GM12878 (cell line): ENCODE results near the gene RHOG. TPM values are rescaled to one million over a fixed set of nuclear protein-coding genes. Genes with fewer than 3 reads are reported as not detected.
A peak's percentile ranks its signal among the peaks of the same experiment; 100 is the strongest.

Experiments
- ATAC-seq: fragments of 200-7000 bp; cut with Tn5 transposase; 3 replicates; pipeline ENCODE4 v1.9.1; 2020; ENCODE audit warnings: mild to moderate bottlenecking, moderate library complexity
- BruUV-seq: library from RNA; stranded (reverse); fragments of 400-500 nt; replicated peaks from 2 replicates; lab custom pipeline; 2021; lab: Mats Ljungman, UMichigan
- CTCF ChIA-PET: fragments of 300-600 bp; sonication (Branson Sonifier 250); formaldehyde crosslinking; extraction: SDS; loops from one replicate; lab custom pipeline; 2021; ENCODE audit warnings: inconsistent platforms; lab: Yijun Ruan, JAX
- POLR2A ChIA-PET: fragments of 350-600 bp; formaldehyde crosslinking; extraction: SDS; loops from one replicate; lab custom pipeline; 2021; ENCODE audit warnings: inconsistent platforms; lab: Charles Lee
- RAD21 ChIA-PET: fragments of 300-600 bp; sonication (Branson Sonifier 250); formaldehyde crosslinking; loops from one replicate; lab custom pipeline; 2023; ENCODE audit warnings: antibody characterized with exemption; ENCODE audit not compliant: unreplicated experiment; lab: Charles Lee
- SMC1A ChIA-PET: fragments of 300-600 bp; sonication (Branson Sonifier 250); formaldehyde crosslinking; loops from one replicate; lab custom pipeline; 2023; ENCODE audit not compliant: unreplicated experiment, uncharacterized antibody; lab: Charles Lee
- DNase-seq: peaks from one replicate; pipeline ENCODE4 v3.0.0-alpha.2; 2011; ENCODE audit warnings: low read depth, low spot score
- FAIRE-seq: peaks from 3 replicates; lab custom pipeline; 2011; peaks lifted over from hg19 to GRCh38; lab: Jason Lieb, UNC
- H2AFZ ChIP-seq: 2 replicates; pipeline ENCODE4 v1.6.0; 2011; ENCODE audit warnings: low read depth, low read length, control low read depth; ENCODE audit not compliant: control insufficient read depth
- H3K27ac ChIP-seq: 2 replicates; pipeline ENCODE4 v1.5.1; 2011; ENCODE audit warnings: control low read depth; ENCODE audit not compliant: control insufficient read depth, insufficient read depth
- H3K27me3 ChIP-seq, 2 experiments: replicated peaks in 1 of 2; 2 replicates each; pipeline versions ENCODE4 v1.6.0 to v1.6.1; 2011; ENCODE audit warnings: low read length in 1 of 2; ENCODE audit not compliant: control insufficient read depth in 2 of 2, insufficient read depth in 2 of 2
- H3K36me3 ChIP-seq, 2 experiments: 2 replicates each; pipeline ENCODE4 v1.5.1; 2011; ENCODE audit warnings: low read length in 1 of 2; ENCODE audit not compliant: control insufficient read depth in 2 of 2, insufficient read depth in 2 of 2
- H3K4me1 ChIP-seq: 2 replicates; pipeline ENCODE4 v1.6.1; 2011; ENCODE audit warnings: mild to moderate bottlenecking, low read length, moderate library complexity, mixed read lengths; ENCODE audit not compliant: control insufficient read depth, insufficient read depth
- H3K4me2 ChIP-seq: 2 replicates; pipeline ENCODE4 v1.6.0; 2011; ENCODE audit warnings: control low read depth; ENCODE audit not compliant: control insufficient read depth, insufficient read depth
- H3K4me3 ChIP-seq: fragments of 200-600 bp; sonication (generic); 2 replicates; pipeline ENCODE4 v1.5.1; 2016
- H3K79me2 ChIP-seq: 2 replicates; pipeline ENCODE4 v1.6.0; 2011; ENCODE audit warnings: low read length; ENCODE audit not compliant: control insufficient read depth, insufficient read depth
- H3K9ac ChIP-seq: 2 replicates; pipeline ENCODE4 v1.8.0; 2011; ENCODE audit warnings: low read length, control low read depth, mixed read lengths; ENCODE audit not compliant: control insufficient read depth, insufficient read depth
- H3K9me3 ChIP-seq: replicated peaks from 3 replicates; pipeline ENCODE4 v1.5.1; 2011; ENCODE audit warnings: mild to moderate bottlenecking, low read length; ENCODE audit not compliant: control insufficient read depth, insufficient read depth
- H4K20me1 ChIP-seq: 2 replicates; pipeline ENCODE4 v1.6.0; 2011; ENCODE audit not compliant: control insufficient read depth, insufficient read depth
- BCLAF1 ChIP-seq: fragments of 450-650 bp; IDR thresholded peaks from 2 replicates; pipeline ENCODE4 v1.6.1; 2017; ENCODE audit warnings: antibody characterized with exemption, mild to moderate bottlenecking, moderate library complexity
- CBFB ChIP-seq: IDR thresholded peaks from 2 replicates; pipeline ENCODE4 v1.6.1; 2016; ENCODE audit warnings: antibody characterized with exemption, low read depth
- ETV6 ChIP-seq, 2 experiments: fragments of 450-650 bp in 1 of 2; IDR thresholded peaks in 1 of 2; conservative IDR thresholded peaks in 1 of 2; 2 replicates each; pipeline ENCODE4 v1.6.1; 2014; ENCODE audit warnings: antibody characterized with exemption in 1 of 2, borderline replicate concordance in 1 of 2, low read depth in 1 of 2, mild to moderate bottlenecking in 1 of 2, moderate library complexity in 1 of 2
- GATAD2B ChIP-seq: fragments of 450-650 bp; conservative IDR thresholded peaks from 2 replicates; pipeline ENCODE4 v1.6.1; 2017; ENCODE audit warnings: low read depth, mild to moderate bottlenecking, moderate library complexity
- JUNB ChIP-seq: IDR thresholded peaks from 2 replicates; pipeline ENCODE4 v1.6.1; 2016; ENCODE audit warnings: antibody characterized with exemption, mild to moderate bottlenecking
- MYC ChIP-seq: IDR thresholded peaks from 2 replicates; pipeline ENCODE4 v1.6.1; 2011; ENCODE audit warnings: mild to moderate bottlenecking, low read length, moderate library complexity, inconsistent platforms; ENCODE audit not compliant: insufficient read depth, insufficient replicate concordance, insufficient read length, severe bottlenecking
- POLR2AphosphoS2 ChIP-seq: IDR thresholded peaks from 2 replicates; pipeline ENCODE4 v1.6.1; 2011; ENCODE audit warnings: low read depth, mild to moderate bottlenecking, low read length, improper control_type of control experiment, moderate library complexity
- RAD51 ChIP-seq: fragments of 450-650 bp; IDR thresholded peaks from 2 replicates; pipeline ENCODE4 v1.6.1; 2016; ENCODE audit warnings: moderate library complexity, mild to moderate bottlenecking, inconsistent platforms
- SMARCA5 ChIP-seq: fragments of 450-650 bp; IDR thresholded peaks from 2 replicates; pipeline ENCODE4 v1.6.1; 2017; ENCODE audit warnings: mild to moderate bottlenecking
- STAT3 ChIP-seq: IDR thresholded peaks from 2 replicates; pipeline ENCODE4 v1.6.1; 2011; ENCODE audit warnings: low read depth, low read length, improper control_type of control experiment
- ZBED1 ChIP-seq: IDR thresholded peaks from 2 replicates; pipeline ENCODE4 v1.6.1; 2016; ENCODE audit warnings: borderline replicate concordance
- WGBS: methylation state at CpG from one replicate; pipeline ENCODE4 v1.1.6; 2016; ENCODE audit warnings: low lambda C conversion rate; ENCODE audit not compliant: insufficient replicate concordance, insufficient coverage; ENCODE audit errors: missing lambda C conversion rate; 5-methylcytosine and 5-hydroxymethylcytosine counted together
- in situ Hi-C: fragments of 300-500 bp; cut with MboI; formaldehyde crosslinking; loops from 9 replicates; pipeline ENCODE4 v1.14.3; 2018; ENCODE audit warnings: mixed read lengths
- intact Hi-C: fragments of 100-400 bp; cut with micrococcal nuclease; formaldehyde crosslinking; loops from one replicate; pipeline ENCODE4 v1.14.2; 2022; ENCODE audit not compliant: unreplicated experiment
- polyA plus RNA-seq, 11 experiments: library from polyadenylated mRNA; depleted of rRNA in 4 of 11; unstranded in 6 of 11; stranded (reverse) in 5 of 11; fragments of >200 nt; fragmentation: Nextera tagmentation in 4 of 11; fragmentation: Illumina TruSeq in 1 of 11; extraction: Ambion mirVana in 4 of 11; extraction: Trizol in 1 of 11; gene quantifications; 1 replicate in 1 of 11; 2 replicates in 10 of 11; pipeline versions ENCODE4 v1.2.1 to v1.2.3, GENCODE V29; 2011 to 2016; ENCODE audit warnings: inconsistent platforms in 2 of 11, missing spikeins in 2 of 11, low read depth in 1 of 11
- total RNA-seq, 4 experiments: library from RNA; depleted of rRNA in 3 of 4; stranded (reverse); fragments of >200 nt in 3 of 4; fragmentation: Illumina TruSeq in 1 of 4; extraction: Trizol in 1 of 4; gene quantifications; 2 replicates each; pipeline versions ENCODE4 v1.2.1 to v1.2.3, GENCODE V29; 2013 to 2021
- TF ChIP-seq, protein P1 (sequence below): IDR thresholded peaks from 2 replicates; pipeline ENCODE4 v1.6.1; 2011; ENCODE audit warnings: low read depth, mild to moderate bottlenecking, low read length, moderate library complexity, borderline replicate concordance; ENCODE audit errors: extremely low read depth

Gene RHOG
- total and polyA plus RNA-seq, 10 of the 15 experiments (the other 5 are each of a cell fraction or from before 2014, with no cell fraction given): 16.0 to 172 (median 94.8) TPM

- 0 out of 2 replicates have a peak, but pooled peaks have one; percentile 24 for TF ChIP-seq SMARCA5
Measured at GRCh38 chr11:3808861-3809623, 31.7 kb downstream of the RHOG start (continued).

DNA sequence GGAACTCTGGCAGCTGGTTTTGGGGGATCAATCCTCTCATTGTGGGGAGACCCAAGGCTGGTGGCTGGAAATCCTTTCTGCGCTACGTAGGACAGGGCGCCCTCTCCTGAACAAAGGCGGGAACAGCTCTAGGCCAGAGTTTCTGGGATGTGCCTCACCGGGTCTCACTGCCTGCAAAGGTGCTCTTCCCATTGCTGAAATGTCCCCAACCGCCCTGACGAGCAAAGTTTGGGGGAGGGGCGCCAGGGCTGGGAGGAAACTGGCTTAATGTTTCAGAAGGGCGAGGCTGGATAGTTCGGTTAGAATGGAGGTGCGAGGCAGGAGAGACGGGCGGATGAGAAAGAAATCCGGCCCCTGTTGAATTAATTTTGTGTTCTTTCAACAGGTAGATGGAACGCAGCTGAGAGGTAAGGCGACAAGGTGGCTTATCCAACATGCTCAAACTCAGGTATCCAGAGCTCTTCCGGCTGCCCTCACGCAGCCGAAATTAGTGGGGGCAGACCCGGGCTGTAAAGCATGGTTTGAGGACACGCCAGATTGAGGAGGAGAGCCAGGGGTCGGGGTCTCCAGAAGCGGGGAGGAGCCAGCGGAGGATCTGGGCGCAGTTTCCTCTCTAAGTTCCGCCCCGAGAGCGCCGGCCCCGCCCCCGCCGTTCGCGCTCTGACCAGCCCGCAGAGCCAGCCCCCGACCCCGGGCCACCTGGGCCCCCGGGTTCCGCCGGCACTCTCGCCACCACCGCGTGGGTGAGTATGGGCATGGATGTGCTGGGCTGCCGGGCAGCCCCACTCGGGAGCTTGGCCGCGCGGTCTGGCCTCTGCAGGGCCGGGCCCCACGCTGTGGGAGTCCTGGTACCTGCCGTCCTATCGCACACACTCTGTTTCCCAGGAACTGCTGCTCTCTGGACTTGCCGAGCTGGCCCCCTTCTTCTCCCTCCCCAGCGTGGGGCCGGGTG lies 32.6 kb downstream of the RHOG start, which contains the start of gene PGAP2:
TSS of gene PGAP2 (plus strand) at position 652 of the 952 bp plus-strand sequence. CDS start 2,700 bp downstream, outside the sequence.
- intact Hi-C loops: no loop called here
- H3K79me2 ChIP-seq: no peaks in the 10 kb centered on the region
- H3K27me3 ChIP-seq: no peaks in the 10 kb centered on the region
- DNase-seq (no peak), FAIRE-seq (peak; percentile 93), ATAC-seq (peak; percentile 89)
- H2AFZ ChIP-seq: peak within 1 kb of the TSS; percentile 95
- no peaks in the 10 kb centered on the region for H4K20me1 ChIP-seq
- H3K36me3 ChIP-seq: no peaks in the 10 kb centered on the region; a peak in 1 of 4 replicates
- H3K27ac ChIP-seq: peak within 1 kb of the TSS; percentile 57
- no TSS peak for BruUV-seq
- H3K9me3 ChIP-seq: no peaks in the 10 kb centered on the region
- peak within 1 kb of the TSS; percentile 55; the same call in 1 of the 2 replicates for H3K9ac ChIP-seq
- peak within 1 kb of the TSS; percentile 95 for H3K4me2 ChIP-seq
- ChIA-PET POLR2A (interaction anchor here (0.6 to 1.9 kb wide), 9 partner anchors 9 to 264 kb away, joined by 3 to 9 read pairs (median 3); partner anchors contain the start of genes NUP98 and RHOG), CTCF (interaction anchor here (0.5 to 4.5 kb wide), 57 partner anchors 8 to 332 kb away, joined by 3 to 44 read pairs (median 4); partner anchors contain the start of genes NUP98, RHOG and STIM1), SMC1A (interaction anchor here (0.6 to 4.1 kb wide), 36 partner anchors 10 to 333 kb away, joined by 3 to 33 read pairs (median 4); partner anchors contain the start of genes NUP98, RHOG and STIM1), RAD21 (interaction anchor here (0.6 to 4.4 kb wide), 26 partner anchors 9 to 302 kb away, joined by 3 to 25 read pairs (median 4); partner anchors contain the start of genes NUP98, RHOG and STIM1)
- no peaks in the 10 kb centered on the region for H3K4me1 ChIP-seq
- WGBS: 3% methylated on average over 37 of the region's 55 CpGs
- H3K4me3 ChIP-seq: peak within 1 kb of the TSS; percentile 92
- in situ Hi-C loops: no loop called here
- TF ChIP-seq CBFB: no peak
- TF ChIP-seq ETV6 (conservative IDR thresholded peaks at IDR 0.05 in 1 of 2, IDR thresholded peaks at IDR 0.05 in 1 of 2; ENCODE audit: borderline replicate concordance in 1 of 2, low read depth in 1 of 2): no peak
- no peak for TF ChIP-seq JUNB
- TF ChIP-seq, protein P1, sequence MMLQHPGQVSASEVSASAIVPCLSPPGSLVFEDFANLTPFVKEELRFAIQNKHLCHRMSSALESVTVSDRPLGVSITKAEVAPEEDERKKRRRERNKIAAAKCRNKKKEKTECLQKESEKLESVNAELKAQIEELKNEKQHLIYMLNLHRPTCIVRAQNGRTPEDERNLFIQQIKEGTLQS: no peak
- TF ChIP-seq POLR2AphosphoS2: no peak
- no peak for TF ChIP-seq MYC
- TF ChIP-seq STAT3: no peak
- no peak for TF ChIP-seq RAD51
- no peak for TF ChIP-seq ZBED1
- 0 out of 2 replicates have a peak, but pooled peaks have one; percentile 46 for TF ChIP-seq GATAD2B
- TF ChIP-seq BCLAF1: no peak
